Hippocampal formation (tissue), 2 donors: ENCODE results near the gene PCGF5.
"Not testable (repeated sequence)": the region's sequence is repeated elsewhere in the genome, so short reads cannot be mapped to it uniquely, and the experiment has no call there.

Source experiments
- DNase-seq, 2 donors: peaks; one replicate each; lab custom pipeline; 2025; lab: John Stamatoyannopoulos, UW

Gene PCGF5

GRCh38 chr10:91210014-91210413 lies 10.4 kb upstream of the PCGF5 start:
- no peak for DNase-seq

- no peak for DNase-seq
These were observed 10.0 kb upstream of the PCGF5 start for GRCh38 chr10:91210435-91210834.

- no peak for DNase-seq
These were observed 8.8 kb upstream of the PCGF5 start for GRCh38 chr10:91211675-91212074.

GRCh38 chr10:91214911-91215310 lies 5.6 kb upstream of the PCGF5 start:
- no peak for DNase-seq

- DNase-seq, result no peak
These were observed 5.1 kb upstream of the PCGF5 start for GRCh38 chr10:91215384-91215783.

GRCh38 chr10:91219371-91220193 lies 881 bp upstream of the PCGF5 start:
- no peak for DNase-seq

GRCh38 chr10:91220954-91221675 lies 652 bp downstream of the PCGF5 start:
- DNase-seq, result no peak

- no peak for DNase-seq
These were observed 5.6 kb downstream of the PCGF5 start for GRCh38 chr10:91226093-91226492.

- no peak for DNase-seq
These were observed 7.1 kb downstream of the PCGF5 start for GRCh38 chr10:91227576-91227975.

GRCh38 chr10:91229683-91230082 lies 9.2 kb downstream of the PCGF5 start:
- no peak for DNase-seq

GRCh38 chr10:91238191-91238590 lies 17.7 kb downstream of the PCGF5 start:
- no peak for DNase-seq

GRCh38 chr10:91239789-91240188 lies 19.3 kb downstream of the PCGF5 start:
- no peak for DNase-seq

GRCh38 chr10:91242940-91243339 lies 22.5 kb downstream of the PCGF5 start:
- DNase-seq, result no peak

GRCh38 chr10:91247360-91248111 lies 27.1 kb downstream of the PCGF5 start:
- DNase-seq, result no peak

GRCh38 chr10:91249700-91250099 lies 29.2 kb downstream of the PCGF5 start:
- no peak for DNase-seq

- no peak for DNase-seq
These were observed 29.9 kb downstream of the PCGF5 start for GRCh38 chr10:91250341-91250740.

- DNase-seq, result peak; percentile 50 to 86
These were observed 31.1 kb downstream of the PCGF5 start for GRCh38 chr10:91251430-91252056.

- no peak for DNase-seq
These were observed 32.8 kb downstream of the PCGF5 start for GRCh38 chr10:91253300-91253699.

GRCh38 chr10:91257310-91257709 lies 36.8 kb downstream of the PCGF5 start:
- no peak for DNase-seq

- DNase-seq, result not testable (repeated sequence)
These were observed 40.0 kb downstream of the PCGF5 start for GRCh38 chr10:91260417-91260816.

- DNase-seq, result no peak
These were observed 51.4 kb downstream of the PCGF5 start for GRCh38 chr10:91271886-91272285.

- DNase-seq, result no peak
These were observed 64.1 kb downstream of the PCGF5 start for GRCh38 chr10:91284486-91285090.
